HUES64 (cell line): ENCODE data around the gene DSCAML1.

ENCODE experiments used
- H3K27ac ChIP-seq: 2 replicates; pipeline ENCODE4 v1.7.0; 2013; ENCODE audit warnings: low read depth, low read length, inconsistent platforms
- H3K27me3 ChIP-seq: 2 replicates; pipeline ENCODE4 v1.6.1; 2013; ENCODE audit warnings: mild to moderate bottlenecking, low read length; ENCODE audit not compliant: insufficient read depth
- H3K36me3 ChIP-seq: 2 replicates; pipeline ENCODE4 v1.6.1; 2013; ENCODE audit warnings: mild to moderate bottlenecking, low read length; ENCODE audit not compliant: insufficient read depth
- H3K4me1 ChIP-seq: 2 replicates; pipeline ENCODE4 v1.6.1; 2013; ENCODE audit warnings: mild to moderate bottlenecking, low read length, moderate library complexity; ENCODE audit not compliant: insufficient read depth
- H3K4me3 ChIP-seq: 2 replicates; pipeline ENCODE4 v1.5.1; 2013; ENCODE audit warnings: mild to moderate bottlenecking, low read length, moderate library complexity
- H3K9ac ChIP-seq: 2 replicates; pipeline ENCODE4 v1.6.1; 2013; ENCODE audit warnings: mild to moderate bottlenecking, low read depth, low read length
- H3K9me3 ChIP-seq: 2 replicates; pipeline ENCODE4 v1.6.1; 2013; ENCODE audit warnings: low read depth, low read length; ENCODE audit not compliant: insufficient read depth
- WGBS: fragments of 150-250, 120-280 bp; methylation state at CpG from one replicate; pipeline ENCODE4 v1.1.7; 2013; ENCODE audit warnings: missing lambda C conversion rate; 5-methylcytosine and 5-hydroxymethylcytosine counted together

DSCAML1 gene

DNA sequence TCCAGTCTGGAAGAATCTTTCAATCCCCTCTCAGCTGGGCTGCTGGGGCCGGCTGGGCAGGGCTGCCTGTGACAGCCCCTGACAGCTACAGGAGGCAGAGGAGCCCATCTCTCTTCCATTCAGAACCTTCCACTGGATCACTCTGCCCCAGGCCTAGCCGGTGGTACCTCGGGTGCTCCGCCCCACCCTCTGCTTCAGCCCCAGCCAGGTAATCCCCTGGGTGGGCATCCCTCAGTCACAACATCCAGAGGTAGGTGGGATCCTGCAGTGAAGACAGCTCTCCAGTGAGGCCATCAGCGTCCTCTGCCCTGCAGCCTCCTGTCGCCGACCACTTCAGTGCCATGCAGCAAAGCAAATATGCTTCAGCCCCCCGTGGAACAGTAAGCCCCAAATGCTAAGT lies 223.7 kb downstream of the DSCAML1 start:
- no peak overlapping the region for H3K4me3 ChIP-seq
- no peaks in the 10 kb centered on the region for H3K4me1 ChIP-seq
- no peaks in the 10 kb centered on the region for H3K27me3 ChIP-seq
- no peaks in the 10 kb centered on the region for H3K36me3 ChIP-seq
- WGBS = 94% methylated on average over 8 of the region's 8 CpGs
- H3K9me3 ChIP-seq = no peaks in the 10 kb centered on the region
- H3K9ac ChIP-seq = no peak overlapping the region
- H3K27ac ChIP-seq = no peak overlapping the region

DNA sequence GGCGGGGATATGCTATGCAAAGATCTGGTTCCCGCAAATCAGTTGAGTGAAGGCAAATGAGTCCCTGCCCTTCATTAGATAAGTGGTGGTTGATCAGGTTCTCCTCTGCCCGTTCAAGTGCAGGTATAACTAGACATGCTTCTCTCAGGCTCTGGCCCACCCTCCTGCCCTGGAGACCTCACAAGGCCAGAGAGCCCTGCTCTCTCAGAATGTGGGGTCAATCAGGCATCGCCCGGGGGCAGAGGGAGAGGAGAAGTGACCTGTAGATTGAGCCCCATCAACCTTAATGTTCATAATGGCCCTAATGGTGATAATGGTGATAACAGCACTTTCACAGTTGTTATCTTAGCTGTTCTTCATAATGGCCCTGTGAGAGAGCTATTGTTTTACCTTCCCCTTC lies 224.3 kb downstream of the DSCAML1 start:
- WGBS = 91% methylated on average over 5 of the region's 5 CpGs
- Histone ChIP-seq H3K27ac (no peak overlapping the region), H3K9ac (no peak overlapping the region), H3K4me1 (no peaks in the 10 kb centered on the region), H3K9me3 (no peaks in the 10 kb centered on the region), H3K36me3 (no peaks in the 10 kb centered on the region), H3K4me3 (no peak overlapping the region), H3K27me3 (no peaks in the 10 kb centered on the region)

DNA sequence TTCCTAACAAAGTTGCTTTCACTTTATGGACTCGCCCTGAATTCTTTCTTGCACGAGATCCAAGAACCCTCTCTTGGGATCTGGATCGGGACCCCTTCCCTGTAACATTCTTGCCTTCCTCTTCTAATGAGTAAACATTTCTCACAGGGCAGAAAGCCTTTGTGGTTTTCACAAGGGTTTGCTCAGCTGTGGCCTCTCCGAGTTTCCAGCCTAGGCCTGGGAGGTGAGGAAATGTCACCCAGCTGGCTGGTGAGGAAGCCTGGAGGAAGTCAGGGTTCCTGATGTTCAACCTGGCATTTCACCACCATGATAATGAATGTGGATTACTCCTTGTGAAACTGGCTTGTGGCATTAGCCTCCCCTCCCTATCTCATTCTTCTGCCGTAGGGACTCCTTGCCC lies 224.9 kb downstream of the DSCAML1 start:
- no peaks in the 10 kb centered on the region for H3K9me3 ChIP-seq
- no peaks in the 10 kb centered on the region for H3K36me3 ChIP-seq
- no peaks in the 10 kb centered on the region for H3K27me3 ChIP-seq
- no peaks in the 10 kb centered on the region for H3K4me1 ChIP-seq
- no peak overlapping the region for H3K27ac ChIP-seq
- 90% methylated on average over 5 of the region's 5 CpGs for WGBS
- no peak overlapping the region for H3K9ac ChIP-seq
- no peak overlapping the region for H3K4me3 ChIP-seq

DNA sequence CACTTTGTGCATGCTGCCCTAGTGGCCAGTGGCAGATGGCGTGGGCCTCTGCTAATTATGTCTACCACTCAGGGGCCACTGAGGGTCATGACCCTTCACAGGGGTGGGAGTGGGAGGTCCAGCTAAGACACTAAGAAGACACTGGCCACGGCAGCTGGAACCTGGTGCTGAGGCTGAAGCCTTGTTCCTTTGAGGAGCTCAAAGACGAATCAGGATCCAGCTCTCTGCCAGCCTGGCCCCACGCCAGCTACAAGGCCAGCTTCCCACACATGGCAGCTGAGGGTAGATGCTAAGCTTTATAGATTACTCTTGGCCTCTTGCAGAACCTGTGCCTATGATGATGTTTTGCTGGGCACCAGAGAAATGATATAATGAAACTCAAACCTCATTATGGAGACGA lies 226.3 kb downstream of the DSCAML1 start:
- no peak overlapping the region for H3K27ac ChIP-seq
- H3K4me1 ChIP-seq = peaks cover 3% of the 10 kb centered on the region; the same call in 1 of the 2 replicates
- WGBS = 71% methylated on average over 5 of the region's 5 CpGs
- H3K36me3 ChIP-seq = no peaks in the 10 kb centered on the region
- no peaks in the 10 kb centered on the region for H3K27me3 ChIP-seq
- no peak overlapping the region for H3K4me3 ChIP-seq
- no peak overlapping the region for H3K9ac ChIP-seq
- no peaks in the 10 kb centered on the region for H3K9me3 ChIP-seq

DNA sequence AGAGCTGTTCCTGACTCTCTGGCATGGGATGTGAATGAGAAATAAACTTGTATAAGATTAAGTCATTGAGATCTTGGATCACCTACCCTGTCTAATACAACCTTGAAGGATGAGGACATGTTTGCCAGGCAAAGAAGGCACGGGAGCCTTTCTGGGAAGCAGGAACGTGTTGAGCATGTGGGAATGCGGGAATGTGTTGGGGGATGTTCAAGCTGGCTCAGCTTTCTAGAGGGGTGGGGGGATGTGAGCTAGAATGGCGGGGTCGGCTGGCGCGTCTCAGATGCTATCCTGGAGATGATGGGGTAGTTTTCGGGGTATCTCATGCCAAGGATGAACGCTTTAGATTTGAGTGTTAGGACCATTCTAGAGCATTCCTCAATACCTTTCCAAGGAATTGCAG lies 227.1 kb downstream of the DSCAML1 start:
- WGBS = 83% methylated on average over 9 of the region's 9 CpGs
- no peak overlapping the region for H3K9ac ChIP-seq
- H3K36me3 ChIP-seq = no peaks in the 10 kb centered on the region
- no peak overlapping the region for H3K4me3 ChIP-seq
- H3K9me3 ChIP-seq = no peaks in the 10 kb centered on the region
- H3K4me1 ChIP-seq = peaks cover 4% of the 10 kb centered on the region; the same call in 1 of the 2 replicates
- no peak overlapping the region for H3K27ac ChIP-seq
- H3K27me3 ChIP-seq = no peaks in the 10 kb centered on the region

DNA sequence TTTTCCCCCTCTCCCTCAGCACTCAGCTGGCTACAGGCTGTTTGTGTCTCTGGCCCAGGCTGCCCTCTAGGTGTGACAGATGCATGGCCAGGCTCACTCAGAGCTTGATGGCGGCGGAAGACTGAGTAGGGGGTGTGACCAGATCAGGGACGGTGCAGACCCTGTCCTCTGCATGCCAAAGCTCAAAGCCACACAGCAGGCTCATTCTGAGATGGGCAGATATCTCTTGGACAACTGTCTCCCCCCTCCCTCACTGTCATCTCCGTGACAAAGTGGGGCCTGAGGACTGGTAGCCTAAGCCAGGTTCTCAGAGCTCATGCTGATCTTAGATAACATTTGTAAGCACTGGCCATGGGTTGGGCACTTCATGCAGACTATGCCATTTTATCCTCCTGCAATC lies 231.3 kb downstream of the DSCAML1 start:
- H3K9me3 ChIP-seq = no peaks in the 10 kb centered on the region
- 43% methylated on average over 4 of the region's 4 CpGs for WGBS
- H3K27ac ChIP-seq = no peak overlapping the region
- H3K4me1 ChIP-seq = peaks cover 4% of the 10 kb centered on the region; the same call in 1 of the 2 replicates
- no peaks in the 10 kb centered on the region for H3K27me3 ChIP-seq
- no peak overlapping the region for H3K4me3 ChIP-seq
- no peak overlapping the region for H3K9ac ChIP-seq
- no peaks in the 10 kb centered on the region for H3K36me3 ChIP-seq

DNA sequence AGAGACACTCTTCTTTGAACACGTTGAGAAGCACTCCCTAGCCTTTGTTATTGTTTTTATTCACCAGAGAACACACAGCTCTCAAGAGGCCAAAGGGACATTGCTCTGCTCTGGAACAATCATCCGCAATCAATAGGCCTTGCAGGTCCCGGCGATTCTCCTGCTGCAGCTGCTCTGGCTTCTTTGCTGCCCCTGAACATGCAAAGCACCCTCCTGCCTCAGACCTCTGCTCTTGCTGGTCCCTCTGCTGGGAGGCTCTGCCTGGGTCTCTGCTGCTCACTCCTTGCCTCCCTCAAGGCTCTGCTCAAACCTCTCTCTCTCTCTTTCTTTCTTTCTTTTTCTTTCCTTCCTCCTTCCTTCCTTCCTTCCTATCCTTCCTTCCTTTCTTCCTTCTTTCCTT lies 232.7 kb downstream of the DSCAML1 start:
- Histone ChIP-seq H3K9me3 (no peaks in the 10 kb centered on the region), H3K27me3 (no peaks in the 10 kb centered on the region), H3K4me1 (peaks cover 8% of the 10 kb centered on the region; the same call in 1 of the 2 replicates), H3K9ac (no peak overlapping the region), H3K4me3 (no peak overlapping the region), H3K27ac (no peak overlapping the region), H3K36me3 (no peaks in the 10 kb centered on the region)
- 83% methylated on average over 4 of the region's 4 CpGs for WGBS

DNA sequence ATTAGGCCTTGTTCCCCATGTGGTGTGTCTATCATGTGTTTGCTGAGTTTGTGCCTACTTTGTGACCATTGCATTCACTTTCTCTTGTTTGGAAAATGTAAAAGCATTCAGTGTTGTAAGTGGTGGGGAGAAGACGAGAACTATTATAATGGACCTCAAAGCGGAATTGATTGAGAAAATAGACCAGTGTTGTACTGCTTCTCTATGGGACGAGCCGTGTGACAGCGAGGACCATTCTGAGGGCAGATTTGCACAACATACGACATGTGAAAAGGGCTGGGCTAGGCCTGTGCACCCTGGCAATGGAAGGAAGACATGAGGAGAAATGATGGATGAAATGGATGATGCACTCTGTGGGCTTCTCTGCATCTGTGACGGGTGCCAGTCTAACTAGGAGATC lies 233.5 kb downstream of the DSCAML1 start:
- WGBS = 97% methylated on average over 7 of the region's 7 CpGs
- Histone ChIP-seq H3K9me3 (no peaks in the 10 kb centered on the region), H3K4me3 (no peak overlapping the region)

DNA sequence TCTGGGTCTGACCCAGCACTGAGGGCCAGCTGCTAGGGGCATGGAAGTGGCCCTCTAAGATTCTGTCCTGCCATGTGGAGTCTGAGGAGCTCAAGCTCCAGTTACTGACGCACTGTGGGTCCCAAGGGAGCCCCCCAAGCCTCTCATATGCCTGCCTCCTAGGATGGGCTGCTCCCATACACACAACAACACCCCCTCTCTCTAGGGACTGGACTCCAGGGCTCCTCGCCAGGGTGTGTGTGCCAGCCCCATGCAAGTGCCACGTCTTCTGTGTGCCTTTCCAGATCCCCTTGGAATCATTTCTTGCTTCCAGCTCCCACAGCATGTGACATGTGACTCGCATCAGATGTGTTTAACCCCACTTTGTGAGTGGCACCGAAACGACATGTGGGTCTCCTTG lies 234.9 kb downstream of the DSCAML1 start:
- H3K27me3 ChIP-seq = no peaks in the 10 kb centered on the region
- no peak overlapping the region for H3K4me3 ChIP-seq
- H3K27ac ChIP-seq = no peak overlapping the region
- peaks cover 15% of the 10 kb centered on the region for H3K4me1 ChIP-seq
- no peak overlapping the region for H3K9ac ChIP-seq
- no peaks in the 10 kb centered on the region for H3K9me3 ChIP-seq
- WGBS = 89% methylated on average over 6 of the region's 6 CpGs
- H3K36me3 ChIP-seq = no peaks in the 10 kb centered on the region

More for the DNA sequence above, 233.5 kb downstream of the DSCAML1 start:
- Histone ChIP-seq H3K36me3 (no peaks in the 10 kb centered on the region), H3K27me3 (no peaks in the 10 kb centered on the region), H3K4me1 (peaks cover 11% of the 10 kb centered on the region; the same call in 1 of the 2 replicates), H3K27ac (no peak overlapping the region), H3K9ac (no peak overlapping the region)

DNA sequence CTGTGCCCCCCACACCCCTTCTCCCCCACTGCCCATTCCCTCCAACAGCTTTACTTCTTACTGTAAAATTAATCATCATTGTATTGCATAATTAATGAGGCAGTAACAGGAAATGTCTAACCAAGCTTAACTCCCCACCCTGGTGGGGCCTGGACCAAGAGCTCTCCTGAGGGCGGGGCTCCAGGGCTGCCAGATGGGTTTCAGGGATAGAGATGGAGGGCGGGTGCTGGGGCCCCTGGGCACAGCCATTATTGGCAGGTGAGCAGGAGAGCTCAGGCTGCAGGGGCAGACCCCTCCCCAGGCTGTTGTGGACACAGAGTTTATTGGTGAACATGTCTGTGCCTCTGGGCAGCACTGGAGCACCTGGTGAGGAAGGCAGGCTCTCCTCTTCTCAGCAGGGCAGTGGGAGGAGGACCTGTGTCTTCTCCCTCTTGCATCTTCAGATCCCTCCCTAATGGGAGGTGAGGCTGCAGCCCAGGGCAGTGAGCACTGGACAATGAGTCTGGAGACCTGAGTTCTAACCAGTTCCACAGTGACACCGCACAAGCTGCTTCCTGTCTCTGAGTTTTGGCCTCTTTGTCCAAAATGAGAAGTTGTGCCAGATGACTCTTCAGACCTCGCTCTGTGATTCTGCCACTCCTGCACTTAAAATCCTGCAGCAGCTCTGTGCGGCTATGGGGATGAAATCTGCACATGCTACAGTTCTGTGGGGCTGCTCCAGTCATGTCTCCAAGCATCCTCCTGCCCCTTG lies 236.1 kb downstream of the DSCAML1 start:
- H3K27me3 ChIP-seq = no peaks in the 10 kb centered on the region
- H3K9ac ChIP-seq = no peak overlapping the region
- H3K9me3 ChIP-seq = no peaks in the 10 kb centered on the region
- no peak overlapping the region for H3K4me3 ChIP-seq
- peaks cover 15% of the 10 kb centered on the region for H3K4me1 ChIP-seq
- H3K27ac ChIP-seq = no peak overlapping the region
- H3K36me3 ChIP-seq = no peaks in the 10 kb centered on the region
- 73% methylated on average over 5 of the region's 5 CpGs for whole genome bisulfite sequencing

DNA sequence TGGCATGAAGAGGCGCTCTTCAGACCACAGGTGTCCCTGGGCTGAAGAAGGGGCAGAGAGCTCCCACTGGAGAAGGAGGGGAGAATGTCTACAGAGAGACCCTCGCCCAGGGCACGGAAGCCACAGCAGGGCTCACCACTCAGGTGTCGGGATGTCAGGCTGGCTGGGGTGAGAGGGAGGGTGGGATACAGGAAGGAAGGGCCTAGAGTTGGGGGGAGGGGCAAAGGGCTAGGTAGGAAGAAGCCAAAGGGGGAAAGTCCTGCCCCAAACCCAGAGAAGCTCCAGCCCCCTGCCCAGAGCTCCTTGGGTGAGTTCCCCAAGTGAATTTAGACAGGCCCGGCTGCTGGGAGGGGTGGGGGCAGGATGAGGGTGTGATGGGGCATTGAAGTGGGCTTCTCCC lies 237.3 kb downstream of the DSCAML1 start:
- Histone ChIP-seq H3K4me1 (peaks cover 12% of the 10 kb centered on the region; the same call in 1 of the 2 replicates), H3K27me3 (no peaks in the 10 kb centered on the region), H3K27ac (no peak overlapping the region), H3K9me3 (no peaks in the 10 kb centered on the region), H3K4me3 (no peak overlapping the region), H3K9ac (no peak overlapping the region), H3K36me3 (no peaks in the 10 kb centered on the region)
- 87% methylated on average over 5 of the region's 5 CpGs for WGBS

DNA sequence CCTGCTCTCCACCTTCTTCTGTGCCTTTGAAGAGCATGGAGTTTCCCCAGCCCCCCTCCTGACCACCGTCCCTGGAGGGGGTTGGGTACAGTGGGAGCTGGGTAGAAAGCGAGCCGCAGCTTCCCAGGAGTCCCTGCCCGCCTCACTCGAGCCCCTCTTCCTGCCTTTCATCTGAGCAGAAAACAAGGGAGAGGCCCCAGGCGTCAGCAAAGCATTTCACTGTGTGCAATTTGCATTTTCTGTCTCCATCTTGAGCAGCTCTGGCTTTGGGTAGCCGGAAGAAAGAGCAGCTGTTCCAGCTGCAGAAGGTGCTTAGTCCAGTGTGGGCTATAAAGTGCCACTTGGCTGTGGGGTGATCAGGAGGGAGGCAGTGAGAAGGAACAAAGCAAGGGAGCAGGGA lies 239.7 kb downstream of the DSCAML1 start:
- 42% methylated on average over 6 of the region's 7 CpGs for WGBS
- Histone ChIP-seq H3K4me3 (no peak overlapping the region), H3K9me3 (no peaks in the 10 kb centered on the region), H3K9ac (no peak overlapping the region), H3K27ac (no peak overlapping the region), H3K4me1 (peaks cover 12% of the 10 kb centered on the region; the same call in 1 of the 2 replicates), H3K27me3 (no peaks in the 10 kb centered on the region), H3K36me3 (no peaks in the 10 kb centered on the region)
